OCI-LY7 (cell line): ENCODE results near the gene CD55.

ENCODE experiments used
- CTCF ChIP-seq: fragments of 200-600 bp; sonication (generic); conservative IDR thresholded peaks from 2 replicates; pipeline ENCODE4 v1.5.1; 2014; ENCODE audit warnings: mild to moderate bottlenecking, antibody characterized with exemption, low read length, moderate library complexity, mixed read lengths
- EZH2phosphoT487 ChIP-seq: fragments of 200-600 bp; sonication (generic); IDR thresholded peaks from 2 replicates; pipeline ENCODE4 v1.6.1; 2018; ENCODE audit warnings: low read depth, borderline replicate concordance, mild to moderate bottlenecking, mixed run types, antibody characterized with exemption, low read length, moderate library complexity, mixed read lengths

GRCh38 chr1:207284209-207284897 is 37.1 kb upstream of the CD55 start:
- TF ChIP-seq CTCF (no peak), EZH2phosphoT487 (no peak)
